B cell (primary cell): ENCODE data around the gene E2F2. TPM values are rescaled to one million over a fixed set of nuclear protein-coding genes. Genes with fewer than 3 reads are reported as not detected.

Experiments
- ATAC-seq: fragments of 200-7000 bp; cut with Tn5 transposase; one replicate; pipeline ENCODE4 v1.10.0; 2021; ENCODE audit warnings: low read depth, mild to moderate bottlenecking, moderate number of reproducible peaks, moderate library complexity
- CTCF ChIA-PET: fragments of 350-600 bp; sonication (Branson Sonifier 250); formaldehyde crosslinking; loops from one replicate; lab custom pipeline; 2021; ENCODE audit warnings: antibody characterized with exemption, inconsistent platforms; lab: Charles Lee
- POLR2A ChIA-PET: fragments of 350-600 bp; sonication (Branson Sonifier 250); formaldehyde crosslinking; loops from one replicate; lab custom pipeline; 2021; ENCODE audit warnings: antibody characterized with exemption; lab: Charles Lee
- DNase-seq: peaks from one replicate; pipeline ENCODE4 v3.0.0; 2013
- H2AFZ ChIP-seq: 2 replicates; pipeline ENCODE4 v1.6.1; 2012; ENCODE audit warnings: mild to moderate bottlenecking, low read depth, low read length; ENCODE audit not compliant: insufficient read depth, poor library complexity, severe bottlenecking
- H3K27ac ChIP-seq, 2 donors: 1 replicate in 1 of 2; 2 replicates in 1 of 2; pipeline ENCODE4 v1.5.1; 2012 to 2013; ENCODE audit warnings: low read length in 2 of 2, mild to moderate bottlenecking in 2 of 2, moderate library complexity in 1 of 2
- H3K27me3 ChIP-seq, 4 experiments: fragments of 200-600 bp in 1 of 4; sonication (generic) in 1 of 4; replicated peaks in 1 of 4; 1 replicate in 2 of 4; 2 replicates in 2 of 4; pipeline versions ENCODE4 v1.6.1 to v1.7.0; 2013 to 2016; ENCODE audit warnings: low read length in 3 of 4, mild to moderate bottlenecking in 2 of 4, mixed read lengths in 1 of 4, moderate library complexity in 1 of 4; ENCODE audit not compliant: insufficient read depth in 4 of 4, control insufficient read depth in 3 of 4; ENCODE audit errors: control extremely low read depth in 1 of 4
- H3K36me3 ChIP-seq, 2 experiments: replicated peaks in 1 of 2; 1 replicate in 1 of 2; 2 replicates in 1 of 2; pipeline versions ENCODE4 v1.6.1 to v1.7.1; 2013; ENCODE audit warnings: low read length in 1 of 2; ENCODE audit not compliant: insufficient read depth in 2 of 2, control insufficient read depth in 1 of 2; ENCODE audit errors: control extremely low read depth in 1 of 2, extremely low read depth in 1 of 2
- H3K4me1 ChIP-seq, 2 donors: fragments of 200-600 bp in 1 of 2; sonication (generic) in 1 of 2; 1 replicate in 1 of 2; 2 replicates in 1 of 2; pipeline versions ENCODE4 v1.5.1 to v1.6.1; 2013 to 2017; ENCODE audit warnings: low read length in 2 of 2; ENCODE audit not compliant: control insufficient read depth in 2 of 2, insufficient read depth in 2 of 2
- H3K4me2 ChIP-seq: replicated peaks from 2 replicates; pipeline ENCODE3; 2012; ENCODE audit warnings: mild to moderate bottlenecking, low read depth, low read length; ENCODE audit not compliant: poor library complexity, severe bottlenecking
- H3K4me3 ChIP-seq, 5 experiments: fragments of 200-600 bp in 1 of 5; sonication (generic) in 1 of 5; 1 replicate in 3 of 5; 2 replicates in 2 of 5; pipeline versions ENCODE4 v1.5.1 to v1.7.0; 2011 to 2016; ENCODE audit warnings: low read length in 4 of 5, mild to moderate bottlenecking in 4 of 5, low read depth in 2 of 5, control low read depth in 1 of 5, moderate library complexity in 1 of 5; ENCODE audit not compliant: insufficient read depth in 1 of 5; ENCODE audit errors: control extremely low read depth in 1 of 5, extremely low read depth in 1 of 5
- H3K79me2 ChIP-seq: fragments of 200-600 bp; sonication (generic); one replicate; pipeline ENCODE4 v1.6.0; 2016; ENCODE audit warnings: low read length; ENCODE audit not compliant: control insufficient read depth, insufficient read depth
- H3K9ac ChIP-seq: fragments of 200-600 bp; sonication (generic); 2 replicates; pipeline ENCODE4 v1.6.1; 2017; ENCODE audit warnings: mild to moderate bottlenecking, low read length, moderate library complexity
- H3K9me3 ChIP-seq, 3 donors: one replicate each; pipeline versions ENCODE4 v1.6.1 to v1.7.1; 2013; ENCODE audit warnings: low read length in 2 of 3; ENCODE audit not compliant: control insufficient read depth in 2 of 3, insufficient read depth in 1 of 3; ENCODE audit errors: control extremely low read depth in 1 of 3
- H4K20me1 ChIP-seq: 2 replicates; pipeline ENCODE4 v1.6.0; 2012; ENCODE audit warnings: mild to moderate bottlenecking, low read length; ENCODE audit not compliant: insufficient read depth, control insufficient read depth, poor library complexity, severe bottlenecking
- H3K27ac Mint-ChIP-seq: one replicate; pipeline ENCODE4 v1.8.0; 2021; ENCODE audit warnings: mixed read lengths
- H3K27me3 Mint-ChIP-seq: one replicate; pipeline ENCODE4 v1.8.0; 2021; ENCODE audit warnings: mixed read lengths
- H3K4me1 Mint-ChIP-seq: one replicate; pipeline ENCODE4 v1.8.0; 2021; ENCODE audit warnings: mixed read lengths
- H3K4me3 Mint-ChIP-seq: one replicate; pipeline ENCODE4 v1.8.0; 2021; ENCODE audit warnings: mixed read lengths
- H3K9me3 Mint-ChIP-seq: one replicate; pipeline ENCODE4 v1.8.0; 2022; ENCODE audit warnings: mixed read lengths; ENCODE audit not compliant: insufficient read depth
- CTCF ChIP-seq: fragments of 200-600 bp; IDR thresholded peaks from one replicate; pipeline ENCODE4 v1.8.0; 2022; ENCODE audit warnings: antibody characterized with exemption, mild to moderate bottlenecking
- EZH2 ChIP-seq: IDR thresholded peaks from 2 replicates; pipeline ENCODE4 v1.6.1; 2012; ENCODE audit warnings: borderline replicate concordance, low read depth, mild to moderate bottlenecking, moderate library complexity, low read length; ENCODE audit not compliant: insufficient read depth, poor library complexity, severe bottlenecking
- WGBS: methylation state at CpG from one replicate; pipeline ENCODE4 v1.1.5; 2013; ENCODE audit warnings: missing lambda C conversion rate; ENCODE audit not compliant: insufficient coverage; 5-methylcytosine and 5-hydroxymethylcytosine counted together
- intact Hi-C: fragments of 100-400 bp; cut with micrococcal nuclease; formaldehyde crosslinking; loops from one replicate; pipeline ENCODE4 v1.10.0; 2022
- polyA plus RNA-seq: library from polyadenylated mRNA; depleted of rRNA; stranded (reverse); fragments of >200 nt; gene quantifications from 2 replicates; pipeline ENCODE4 v1.2.3, GENCODE V29; 2012
- total RNA-seq, 2 donors: library from RNA; stranded (reverse); fragments of 120-200 nt in 1 of 2; gene quantifications; 1 replicate in 1 of 2; 2 replicates in 1 of 2; pipeline versions ENCODE4 v1.2.3 to v1.2.4, GENCODE V29; 2013 to 2022

E2F2 gene
- total and polyA plus RNA-seq, 2 donors (not counting 1 experiment from before 2014, with no cell fraction given): 2.4 to 3.2 TPM

- H3K4me1 ChIP-seq: peaks cover 74% of the 10 kb centered on the region in 2 donors
- intact Hi-C loops: no loop called here
- H2AFZ ChIP-seq: peak overlapping the region; percentile 47
- H3K4me1 Mint-ChIP-seq: peaks cover 79% of the 10 kb centered on the region
- H3K79me2 ChIP-seq: peaks cover 17% of the 10 kb centered on the region
- WGBS: 70% methylated on average over 2 of the region's 5 CpGs
- no peaks in the 10 kb centered on the region for H3K9me3 ChIP-seq
- peak overlapping the region; percentile 75 to 83 for H3K27ac ChIP-seq
- POLR2A ChIA-PET: interaction anchor here (0.5 to 8.6 kb wide), 10 partner anchors 8 to 60 kb away, joined by 3 to 165 read pairs (median 7); partner anchors contain the start of genes E2F2 and ID3
- peak overlapping the region in 1 of 5 experiments; percentile 6 for H3K4me3 ChIP-seq
- peak overlapping the region; percentile 69 for H3K4me2 ChIP-seq
- H3K27me3 ChIP-seq: no peaks in the 10 kb centered on the region
- no peaks in the 10 kb centered on the region for H3K36me3 ChIP-seq
- DNase-seq (no peak), ATAC-seq (no peak)
- H3K4me3 Mint-ChIP-seq: peak overlapping the region; percentile 55
- peak overlapping the region; percentile 98 for H3K27ac Mint-ChIP-seq
- no peaks in the 10 kb centered on the region for H4K20me1 ChIP-seq
- H3K27me3 Mint-ChIP-seq: no peaks in the 10 kb centered on the region
- no peak for TF ChIP-seq CTCF
- no peak for TF ChIP-seq EZH2
- H3K9ac ChIP-seq: no peak overlapping the region
- CTCF ChIA-PET: interaction anchor here (0.6 to 41.7 kb wide), 8 partner anchors 14 to 88 kb away, joined by 4 to 1420 read pairs (median 12); partner anchors contain the start of gene ID3
- peaks cover 3% of the 10 kb centered on the region for H3K9me3 Mint-ChIP-seq
Observed at GRCh38 chr1:23575226-23575810, 44.3 kb upstream of the E2F2 start.

GRCh38 chr1:23574265-23574754 is 43.3 kb upstream of the E2F2 start:
- peak; percentile 42 for ATAC-seq
- Histone ChIP-seq H3K4me3 (no peak overlapping the region), H3K4me1 (peaks cover 66 to 68% of the 10 kb centered on the region in 2 donors), H3K27me3 (no peaks in the 10 kb centered on the region), H3K79me2 (peaks cover 17% of the 10 kb centered on the region), H4K20me1 (no peaks in the 10 kb centered on the region), H3K9ac (no peak overlapping the region), H3K4me2 (peak overlapping the region; percentile 69), H3K36me3 (no peaks in the 10 kb centered on the region), H3K9me3 (no peaks in the 10 kb centered on the region), H3K27ac (peak overlapping the region; percentile 75 to 83), H2AFZ (peak overlapping the region; percentile 5)
- ChIA-PET POLR2A (interaction anchor here (0.6 to 8.6 kb wide), 6 partner anchors 17 to 60 kb away, joined by 3 to 165 read pairs (median 20); partner anchors contain the start of gene ID3), CTCF (interaction anchor here (1.9 to 41.7 kb wide), 4 partner anchors 13 to 60 kb away, joined by 4 to 1420 read pairs (median 203); partner anchors contain the start of gene ID3)
- no peak for DNase-seq
- H3K27ac Mint-ChIP-seq: peak overlapping the region; percentile 98
- intact Hi-C loops: loop anchor here (1.0 kb wide), 1 partner anchor 12 kb away; no protein-coding TSS in a partner anchor
- peaks cover 76% of the 10 kb centered on the region for H3K4me1 Mint-ChIP-seq
- H3K4me3 Mint-ChIP-seq: peak overlapping the region; percentile 55
- peaks cover 3% of the 10 kb centered on the region for H3K9me3 Mint-ChIP-seq
- 0% methylated on average over 1 of the region's 2 CpGs for WGBS
- no peaks in the 10 kb centered on the region for H3K27me3 Mint-ChIP-seq
- TF ChIP-seq EZH2 (no peak), CTCF (no peak)
